ENCODE data around the gene ASB4.
A peak's percentile ranks its signal among the peaks of the same experiment; 100 is the strongest.

The ASB4 gene

DNA sequence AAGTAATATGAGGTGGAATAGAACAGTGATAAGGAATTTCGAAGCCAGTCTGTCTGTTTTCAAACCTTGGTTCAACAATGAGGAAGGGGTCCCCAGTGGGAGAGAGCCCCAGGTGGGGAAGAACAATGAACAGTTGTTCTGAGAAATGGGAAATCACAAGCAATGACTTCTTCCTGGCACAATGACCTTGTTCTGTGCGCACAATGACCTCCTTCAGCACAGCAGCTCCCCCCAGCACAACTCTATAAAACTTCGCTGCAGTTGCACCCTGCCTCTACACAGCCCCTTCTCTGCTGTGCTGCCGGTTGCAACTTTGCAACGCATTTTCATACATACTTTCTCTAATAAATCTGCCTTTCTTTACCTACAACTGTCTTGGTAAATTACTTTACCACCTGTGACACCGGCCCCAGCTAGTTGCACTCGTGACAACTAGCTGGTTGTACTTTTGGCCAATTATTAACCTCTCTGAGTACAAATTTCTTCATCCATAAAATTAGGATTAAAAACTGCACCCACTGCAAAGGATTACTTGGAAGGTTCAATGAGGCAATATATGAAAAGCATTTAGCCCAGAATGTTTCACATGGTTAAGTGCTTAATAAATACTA lies 40.5 kb downstream of the ASB4 start:
- TF ChIP-seq, protein P1, sequence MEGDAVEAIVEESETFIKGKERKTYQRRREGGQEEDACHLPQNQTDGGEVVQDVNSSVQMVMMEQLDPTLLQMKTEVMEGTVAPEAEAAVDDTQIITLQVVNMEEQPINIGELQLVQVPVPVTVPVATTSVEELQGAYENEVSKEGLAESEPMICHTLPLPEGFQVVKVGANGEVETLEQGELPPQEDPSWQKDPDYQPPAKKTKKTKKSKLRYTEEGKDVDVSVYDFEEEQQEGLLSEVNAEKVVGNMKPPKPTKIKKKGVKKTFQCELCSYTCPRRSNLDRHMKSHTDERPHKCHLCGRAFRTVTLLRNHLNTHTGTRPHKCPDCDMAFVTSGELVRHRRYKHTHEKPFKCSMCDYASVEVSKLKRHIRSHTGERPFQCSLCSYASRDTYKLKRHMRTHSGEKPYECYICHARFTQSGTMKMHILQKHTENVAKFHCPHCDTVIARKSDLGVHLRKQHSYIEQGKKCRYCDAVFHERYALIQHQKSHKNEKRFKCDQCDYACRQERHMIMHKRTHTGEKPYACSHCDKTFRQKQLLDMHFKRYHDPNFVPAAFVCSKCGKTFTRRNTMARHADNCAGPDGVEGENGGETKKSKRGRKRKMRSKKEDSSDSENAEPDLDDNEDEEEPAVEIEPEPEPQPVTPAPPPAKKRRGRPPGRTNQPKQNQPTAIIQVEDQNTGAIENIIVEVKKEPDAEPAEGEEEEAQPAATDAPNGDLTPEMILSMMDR (IDR thresholded peaks at IDR 0.05; ENCODE audit: insufficient read depth, low read length, poor library complexity, severe bottlenecking): no peak
- TF ChIP-seq EZH2phosphoT487 (conservative IDR thresholded peaks at IDR 0.05; ENCODE audit: low read length): no peak
- no peaks in the 10 kb centered on the region for H3K27me3 ChIP-seq (ENCODE audit: low read length)
- no peak overlapping the region for H2AFZ ChIP-seq (ENCODE audit: low read depth, low read length, severe bottlenecking)
- no peak overlapping the region for H3K4me2 ChIP-seq (ENCODE audit: low read depth, low read length, poor library complexity, severe bottlenecking)
- no peaks in the 10 kb centered on the region for H3F3A ChIP-seq (ENCODE audit: insufficient read depth)
- no peaks in the 10 kb centered on the region for H3K9me3 ChIP-seq (ENCODE audit: insufficient read depth, low read length)
- no peak overlapping the region for H3K9ac ChIP-seq (ENCODE audit: low read length)
- H3K36me3 ChIP-seq (ENCODE audit: low read length): no peaks in the 10 kb centered on the region
- H3K27ac ChIP-seq (ENCODE audit: low read depth, low read length): no peak overlapping the region
- no peaks in the 10 kb centered on the region for H3K9me2 ChIP-seq (replicated peaks; ENCODE audit: insufficient read depth, low read length)
- no peaks in the 10 kb centered on the region for H4K20me1 ChIP-seq (ENCODE audit: low read depth, low read length)
- H3K79me2 ChIP-seq (ENCODE audit: insufficient read depth, low read length): no peaks in the 10 kb centered on the region
- no peak overlapping the region for H3K4me3 ChIP-seq (ENCODE audit: insufficient read depth, low read length, poor library complexity, severe bottlenecking)

DNA sequence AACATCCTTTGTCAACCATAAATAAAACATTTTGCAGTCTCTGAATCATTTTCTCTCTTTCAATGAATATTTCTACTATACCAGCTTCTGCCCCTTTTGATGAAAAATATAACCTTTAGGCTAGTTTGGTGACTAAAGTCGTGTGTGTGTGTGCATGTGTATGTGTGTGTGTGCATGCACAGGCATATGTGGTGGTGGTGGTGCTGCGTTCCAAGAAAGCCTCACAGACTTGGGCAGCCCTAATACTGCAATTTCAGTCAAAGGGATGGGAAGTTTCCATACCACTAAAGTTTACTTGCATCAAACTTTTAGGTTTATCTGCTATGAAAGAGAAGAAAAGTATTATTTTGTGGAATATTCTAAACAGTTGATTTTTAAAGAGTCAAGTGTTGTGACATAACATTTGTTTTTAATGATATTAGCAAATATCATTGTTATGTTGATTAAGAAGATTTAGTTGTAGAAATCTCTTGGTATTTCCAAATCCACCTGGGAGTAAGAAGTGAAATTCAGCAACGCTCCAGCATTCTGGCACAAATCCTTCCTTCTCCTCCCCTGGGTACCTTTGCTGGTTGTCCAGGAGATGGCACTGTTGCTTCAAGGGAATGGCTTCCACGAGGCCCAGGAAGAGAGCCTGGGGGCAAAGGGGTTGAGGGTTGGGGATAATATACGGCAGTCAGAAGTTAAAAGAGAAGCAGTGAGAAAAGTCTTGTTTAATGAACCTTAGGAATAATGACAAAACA lies 41.5 kb downstream of the ASB4 start:
- no peak overlapping the region for H3K9ac ChIP-seq (ENCODE audit: low read length)
- no peaks in the 10 kb centered on the region for H3K9me2 ChIP-seq (replicated peaks; ENCODE audit: insufficient read depth, low read length)
- no peaks in the 10 kb centered on the region for H3K27me3 ChIP-seq (ENCODE audit: low read length)
- TF ChIP-seq, protein P1 (IDR thresholded peaks at IDR 0.05; ENCODE audit: insufficient read depth, low read length, poor library complexity, severe bottlenecking): peak; percentile 90
- TF ChIP-seq EZH2phosphoT487 (conservative IDR thresholded peaks at IDR 0.05; ENCODE audit: low read length): no peak
- H3K4me3 ChIP-seq (ENCODE audit: insufficient read depth, low read length, poor library complexity, severe bottlenecking): no peak overlapping the region
- H3K27ac ChIP-seq (ENCODE audit: low read depth, low read length): no peak overlapping the region
- H3F3A ChIP-seq (ENCODE audit: insufficient read depth): no peaks in the 10 kb centered on the region
- H2AFZ ChIP-seq (ENCODE audit: low read depth, low read length, severe bottlenecking): no peak overlapping the region
- H3K36me3 ChIP-seq (ENCODE audit: low read length): no peaks in the 10 kb centered on the region
- H4K20me1 ChIP-seq (ENCODE audit: low read depth, low read length): no peaks in the 10 kb centered on the region
- no peak overlapping the region for H3K4me2 ChIP-seq (ENCODE audit: low read depth, low read length, poor library complexity, severe bottlenecking)
- no peaks in the 10 kb centered on the region for H3K79me2 ChIP-seq (ENCODE audit: insufficient read depth, low read length)
- H3K9me3 ChIP-seq (ENCODE audit: insufficient read depth, low read length): no peaks in the 10 kb centered on the region

DNA sequence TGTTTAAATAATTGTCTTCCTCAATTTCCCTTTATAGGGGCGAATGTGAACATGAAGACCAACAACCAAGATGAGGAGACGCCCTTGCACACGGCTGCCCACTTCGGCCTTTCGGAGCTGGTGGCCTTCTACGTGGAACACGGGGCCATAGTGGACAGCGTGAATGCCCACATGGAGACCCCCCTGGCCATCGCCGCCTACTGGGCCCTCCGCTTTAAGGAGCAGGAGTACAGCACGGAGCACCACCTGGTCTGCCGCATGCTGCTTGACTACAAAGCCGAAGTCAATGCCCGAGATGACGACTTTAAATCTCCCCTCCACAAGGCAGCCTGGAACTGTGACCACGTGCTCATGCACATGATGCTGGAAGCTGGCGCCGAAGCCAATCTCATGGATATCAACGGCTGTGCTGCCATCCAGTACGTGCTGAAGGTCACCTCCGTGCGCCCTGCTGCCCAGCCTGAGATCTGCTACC lies 42.1 kb downstream of the ASB4 start:
- no peaks in the 10 kb centered on the region for H3K9me2 ChIP-seq (replicated peaks; ENCODE audit: insufficient read depth, low read length)
- H3K4me3 ChIP-seq (ENCODE audit: insufficient read depth, low read length, poor library complexity, severe bottlenecking): no peak overlapping the region
- H3K79me2 ChIP-seq (ENCODE audit: insufficient read depth, low read length): no peaks in the 10 kb centered on the region
- no peaks in the 10 kb centered on the region for H3K36me3 ChIP-seq (ENCODE audit: low read length)
- no peaks in the 10 kb centered on the region for H4K20me1 ChIP-seq (ENCODE audit: low read depth, low read length)
- no peak overlapping the region for H3K4me2 ChIP-seq (ENCODE audit: low read depth, low read length, poor library complexity, severe bottlenecking)
- H3K27me3 ChIP-seq (ENCODE audit: low read length): no peaks in the 10 kb centered on the region
- no peaks in the 10 kb centered on the region for H3K9me3 ChIP-seq (ENCODE audit: insufficient read depth, low read length)
- H3K9ac ChIP-seq (ENCODE audit: low read length): no peak overlapping the region
- H2AFZ ChIP-seq (ENCODE audit: low read depth, low read length, severe bottlenecking): no peak overlapping the region
- H3F3A ChIP-seq (ENCODE audit: insufficient read depth): no peaks in the 10 kb centered on the region
- TF ChIP-seq, protein P1 (IDR thresholded peaks at IDR 0.05; ENCODE audit: insufficient read depth, low read length, poor library complexity, severe bottlenecking): no peak
- no peak for TF ChIP-seq EZH2phosphoT487 (conservative IDR thresholded peaks at IDR 0.05; ENCODE audit: low read length)
- H3K27ac ChIP-seq (ENCODE audit: low read depth, low read length): no peak overlapping the region
